HG03139 (cell line): ENCODE data around the gene LZTR1.

Experiments used
- ATAC-seq: cut with Tn5 transposase; IDR thresholded peaks from one replicate; pipeline ENCODE4 v1.9.1; 2021; ENCODE audit not compliant: unreplicated experiment

LZTR1 gene

GRCh38 chr22:20949698-20950183 is 32.4 kb upstream of the LZTR1 start:
- no peak for ATAC-seq

GRCh38 chr22:20951151-20951931 is 30.8 kb upstream of the LZTR1 start:
- no peak for ATAC-seq

- ATAC-seq: no peak
Observed at GRCh38 chr22:20951932-20952380, 30.1 kb upstream of the LZTR1 start.

GRCh38 chr22:20952544-20953341 is 29.4 kb upstream of the LZTR1 start:
- ATAC-seq: no peak

DNA sequence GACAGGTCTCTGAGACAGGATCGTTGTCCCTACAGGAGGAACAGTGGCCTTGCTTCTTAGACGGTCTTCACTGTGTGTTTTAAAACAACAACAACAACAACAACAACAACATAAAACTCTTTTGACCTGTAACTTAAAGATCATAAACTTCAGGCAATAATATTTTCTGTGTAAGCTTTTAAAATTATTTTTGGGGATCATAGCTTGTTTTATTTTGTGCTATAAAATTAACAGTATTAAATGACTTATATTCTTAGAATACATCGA is 28.8 kb upstream of the LZTR1 start:
- ATAC-seq: no peak

DNA sequence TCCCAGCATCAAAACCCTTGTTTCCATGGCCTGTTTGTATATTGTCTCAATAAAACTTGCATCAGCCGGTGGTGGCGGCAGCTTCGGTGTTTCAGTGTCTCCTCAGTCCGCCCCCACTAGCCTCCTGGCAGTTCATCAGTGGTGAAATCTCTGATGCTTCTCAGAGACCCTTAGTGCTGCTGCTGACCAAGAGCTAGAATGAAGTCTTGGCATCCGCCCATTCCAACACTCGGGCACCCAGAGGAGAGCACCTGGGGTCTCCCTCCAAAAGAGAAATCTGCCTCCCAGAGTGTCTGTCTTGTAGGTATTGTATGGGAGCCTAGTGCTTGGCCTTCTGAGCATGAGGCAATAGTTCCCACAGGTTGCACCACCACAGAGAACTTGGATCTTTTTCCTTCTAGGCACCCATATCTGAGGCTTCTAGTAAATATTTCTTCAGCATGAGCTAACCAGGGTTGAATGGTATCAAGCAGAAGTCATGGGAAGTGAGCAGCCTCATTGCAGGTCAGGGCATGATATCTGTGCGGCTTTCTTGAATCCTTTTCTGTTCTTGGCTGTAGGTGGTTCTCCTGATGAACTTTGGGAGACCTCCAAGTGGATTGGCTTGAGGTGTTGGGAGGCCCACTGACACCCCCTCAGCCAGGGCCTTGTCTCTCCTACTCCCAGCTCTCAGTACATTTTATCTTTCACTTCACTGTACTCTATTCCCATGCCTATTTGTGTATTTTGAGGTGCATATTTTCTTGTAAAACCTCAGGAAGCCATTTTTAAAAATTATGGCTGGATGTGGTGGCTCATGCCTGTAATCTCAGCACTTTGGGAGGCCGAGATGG is 28.2 kb upstream of the LZTR1 start:
- no peak for ATAC-seq

DNA sequence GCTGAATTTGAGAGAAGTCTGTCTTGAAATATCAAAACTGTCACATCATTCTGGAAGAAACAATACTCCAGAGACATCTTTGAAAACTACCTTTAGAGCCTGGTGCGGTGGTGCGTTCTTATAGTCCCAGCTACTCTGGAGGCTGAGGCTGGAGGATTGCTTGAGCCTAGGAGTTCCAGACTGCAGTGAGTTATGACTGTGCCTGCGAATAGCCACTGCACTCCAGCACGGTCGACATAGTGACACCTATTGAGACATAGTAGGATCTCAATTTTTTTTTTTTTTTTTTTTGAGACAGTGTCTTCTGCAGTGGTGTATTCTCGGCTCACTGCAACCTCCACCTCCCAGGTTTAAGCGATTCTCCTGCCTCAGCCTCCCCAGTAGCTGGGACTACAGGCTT is 26.5 kb upstream of the LZTR1 start:
- no peak for ATAC-seq

GRCh38 chr22:20956258-20957101 is 25.6 kb upstream of the LZTR1 start:
- no peak for ATAC-seq

DNA sequence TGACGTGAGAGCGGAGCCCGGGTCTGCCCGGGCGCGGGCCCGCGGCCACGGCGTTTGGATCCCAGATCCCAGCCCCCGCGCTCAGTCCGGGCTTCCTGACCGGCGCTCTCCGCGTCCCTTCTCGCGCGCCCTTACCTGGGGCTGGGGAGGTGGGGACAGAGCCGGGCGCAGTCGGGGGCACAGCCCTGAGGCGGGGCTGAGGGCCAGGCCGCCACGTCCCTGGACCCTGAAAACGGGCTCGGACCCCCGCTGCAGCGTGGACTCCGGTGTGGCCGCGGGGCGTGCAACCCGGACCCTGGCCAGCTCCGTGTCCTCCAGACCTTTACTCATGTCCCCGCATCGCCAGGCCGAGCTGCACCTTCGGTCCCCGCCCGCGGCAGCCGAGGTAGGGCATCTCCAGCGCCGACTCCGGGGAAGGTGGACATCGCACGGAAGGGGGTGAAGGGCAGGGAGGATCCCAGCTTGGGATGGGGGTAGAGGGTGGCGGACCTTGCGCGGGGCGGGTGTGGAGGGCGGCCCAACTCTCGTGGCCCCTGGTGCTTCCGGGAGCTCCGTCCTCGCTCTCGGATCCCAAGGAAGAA is 24.9 kb upstream of the LZTR1 start:
- ATAC-seq: no peak

- no peak for ATAC-seq
Observed at GRCh38 chr22:20957683-20958431, 24.2 kb upstream of the LZTR1 start.

- no peak for ATAC-seq
Observed at GRCh38 chr22:20959578-20960461, 22.3 kb upstream of the LZTR1 start.

DNA sequence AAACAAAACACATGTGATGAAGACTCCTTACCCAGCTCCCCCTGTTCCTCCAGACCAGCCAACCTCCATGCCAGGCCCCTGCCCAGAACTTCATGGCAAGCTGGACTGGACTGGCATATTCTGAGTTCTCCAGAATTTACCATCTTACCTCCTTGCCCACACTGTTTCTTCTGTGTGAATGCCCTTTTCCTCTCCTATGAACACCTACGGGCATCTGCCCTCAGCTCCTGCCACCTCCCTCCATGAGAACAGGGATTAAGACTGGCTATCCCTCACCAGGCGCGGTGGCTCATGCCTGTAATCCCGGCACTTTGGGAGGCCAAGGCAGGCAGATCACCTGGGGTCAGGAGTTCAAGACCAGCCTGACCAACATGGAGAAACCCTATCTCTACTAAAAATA is 21.5 kb upstream of the LZTR1 start:
- no peak for ATAC-seq

DNA sequence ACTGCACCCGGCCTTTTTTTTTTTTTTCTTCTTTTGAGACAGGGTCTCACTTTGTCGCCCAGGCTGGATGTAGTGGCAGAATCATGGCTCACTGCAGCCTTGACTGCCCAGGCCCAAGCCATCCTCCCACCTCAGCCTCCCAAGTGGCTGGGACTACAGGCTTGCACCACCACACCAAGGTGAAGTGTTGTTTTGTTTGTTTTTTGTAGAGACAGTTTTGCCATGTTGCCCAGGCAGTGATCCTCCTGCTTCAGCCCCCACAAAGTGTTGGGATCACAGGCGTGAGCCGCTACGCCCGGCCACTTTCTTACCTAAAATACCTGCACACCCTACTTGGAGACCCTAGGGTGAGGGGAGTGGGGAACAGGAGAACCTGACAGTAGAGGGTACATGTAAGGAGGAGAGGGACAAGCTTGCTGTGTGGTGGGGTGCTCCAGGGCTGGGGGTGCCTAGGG is 19.6 kb upstream of the LZTR1 start:
- ATAC-seq: no peak

DNA sequence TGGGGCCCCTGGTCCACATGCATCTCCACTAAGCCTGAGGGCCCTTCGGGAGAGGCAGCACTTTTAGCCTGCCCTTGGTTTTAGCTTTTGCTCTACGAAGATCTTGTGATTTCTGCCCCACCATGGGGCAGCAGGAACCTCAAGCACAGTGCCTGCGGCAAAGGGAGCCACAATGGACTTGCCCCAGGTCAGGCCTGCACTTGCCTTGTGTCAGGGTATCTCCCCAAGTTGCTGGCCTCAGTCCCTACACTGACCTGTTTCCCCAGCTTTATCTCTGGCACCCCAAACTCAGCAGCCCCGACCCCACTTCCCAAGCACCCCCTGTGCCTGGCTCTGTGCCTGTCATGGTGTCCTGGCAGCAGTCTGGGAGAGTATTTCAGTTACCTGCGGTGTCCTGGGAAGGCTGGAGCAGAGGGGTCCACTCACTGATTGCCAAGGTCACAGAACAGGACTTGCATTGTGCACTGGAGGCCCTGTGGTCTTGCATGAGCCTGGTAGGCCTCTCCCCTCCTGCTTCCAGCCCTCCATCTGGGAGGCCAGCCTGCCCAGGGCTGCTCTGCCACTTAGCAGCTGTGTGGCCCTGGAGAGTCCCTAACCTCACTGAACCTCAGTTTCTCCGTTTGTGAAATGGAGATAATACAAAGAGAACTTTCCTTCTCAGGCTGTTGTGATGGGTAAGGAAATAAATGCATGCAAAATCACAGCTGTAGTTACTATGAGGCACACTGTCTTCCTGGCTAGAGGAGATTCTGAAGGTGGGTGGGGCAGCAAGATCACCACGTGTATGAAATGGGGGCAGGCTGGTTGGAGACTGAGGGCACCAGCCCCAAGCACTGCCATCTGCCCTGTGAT is 18.7 kb upstream of the LZTR1 start:
- ATAC-seq: no peak

DNA sequence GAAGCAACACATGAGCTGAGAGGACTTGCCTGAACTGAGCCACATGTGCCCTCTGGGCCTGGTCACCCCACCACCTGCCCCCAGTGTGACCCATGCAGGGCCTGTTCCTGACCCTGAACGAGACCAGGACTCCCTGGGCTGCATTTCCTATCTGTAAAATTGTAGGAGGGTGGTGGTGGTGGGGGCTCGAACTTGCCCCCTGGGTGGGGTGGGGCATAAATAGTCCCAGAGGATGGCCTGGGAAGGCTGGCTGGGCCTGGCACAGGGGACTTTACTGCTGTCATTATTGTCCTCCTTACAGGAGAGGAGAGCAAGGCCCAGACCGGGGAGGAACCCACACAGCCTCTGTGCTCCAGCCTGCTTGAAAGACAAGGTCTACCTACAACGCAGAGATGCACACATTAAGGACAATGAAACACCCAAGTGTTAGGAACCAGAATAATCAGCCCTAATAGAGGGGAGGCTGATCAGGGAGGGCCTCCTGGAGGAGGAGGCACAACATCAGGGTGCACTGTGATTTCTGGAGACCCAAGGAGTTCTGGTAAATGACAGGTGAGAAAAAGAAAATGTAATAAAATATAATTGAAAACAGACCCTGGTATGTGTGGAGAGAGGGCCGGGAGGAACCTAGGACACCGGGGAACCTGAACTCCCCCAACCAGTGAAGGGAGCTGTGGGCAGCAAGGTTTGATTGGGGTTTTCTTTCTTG is 17.9 kb upstream of the LZTR1 start:
- no peak for ATAC-seq

GRCh38 chr22:20964799-20965103 is 17.3 kb upstream of the LZTR1 start:
- ATAC-seq: no peak
